ENCODE results near the gene PNPLA3.

PNPLA3 gene, protein sequence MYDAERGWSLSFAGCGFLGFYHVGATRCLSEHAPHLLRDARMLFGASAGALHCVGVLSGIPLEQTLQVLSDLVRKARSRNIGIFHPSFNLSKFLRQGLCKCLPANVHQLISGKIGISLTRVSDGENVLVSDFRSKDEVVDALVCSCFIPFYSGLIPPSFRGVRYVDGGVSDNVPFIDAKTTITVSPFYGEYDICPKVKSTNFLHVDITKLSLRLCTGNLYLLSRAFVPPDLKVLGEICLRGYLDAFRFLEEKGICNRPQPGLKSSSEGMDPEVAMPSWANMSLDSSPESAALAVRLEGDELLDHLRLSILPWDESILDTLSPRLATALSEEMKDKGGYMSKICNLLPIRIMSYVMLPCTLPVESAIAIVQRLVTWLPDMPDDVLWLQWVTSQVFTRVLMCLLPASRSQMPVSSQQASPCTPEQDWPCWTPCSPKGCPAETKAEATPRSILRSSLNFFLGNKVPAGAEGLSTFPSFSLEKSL

DNA sequence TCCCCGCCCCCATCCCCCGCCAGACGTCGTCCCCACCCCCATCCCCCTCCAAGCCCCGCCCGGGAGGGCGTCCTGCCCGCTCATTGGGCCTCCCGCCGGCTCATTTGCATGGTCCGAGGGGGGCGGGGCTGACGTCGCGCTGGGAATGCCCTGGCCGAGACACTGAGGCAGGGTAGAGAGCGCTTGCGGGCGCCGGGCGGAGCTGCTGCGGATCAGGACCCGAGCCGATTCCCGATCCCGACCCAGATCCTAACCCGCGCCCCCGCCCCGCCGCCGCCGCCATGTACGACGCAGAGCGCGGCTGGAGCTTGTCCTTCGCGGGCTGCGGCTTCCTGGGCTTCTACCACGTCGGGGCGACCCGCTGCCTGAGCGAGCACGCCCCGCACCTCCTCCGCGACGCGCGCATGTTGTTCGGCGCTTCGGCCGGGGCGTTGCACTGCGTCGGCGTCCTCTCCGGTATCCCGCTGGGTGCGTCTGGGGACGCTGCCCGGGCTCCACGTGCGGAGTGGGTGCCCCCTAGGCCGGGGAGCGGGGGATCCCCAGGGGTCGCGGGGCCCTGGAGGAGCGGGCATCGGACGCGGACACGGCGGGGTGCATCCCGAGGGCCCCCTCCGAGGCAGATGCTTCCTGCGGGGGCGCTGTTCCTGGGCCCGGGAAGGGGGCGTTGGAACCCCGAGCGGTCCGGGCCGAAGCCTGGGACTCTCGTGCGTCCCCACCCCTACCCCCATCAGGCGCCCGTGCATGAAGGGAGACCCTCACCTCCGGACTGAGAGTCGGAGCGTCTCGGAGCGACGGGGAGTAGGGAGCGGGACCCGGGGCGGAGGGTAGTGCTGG is at the start of gene PNPLA3:
TSS of gene PNPLA3 (plus strand) at position 175 of the 834 bp plus-strand sequence. CDS start at position 282, 107 bp downstream.
- peak; percentile 75 for DNase-seq (ENCODE audit: low read depth)
- TF ChIP-seq, protein P1, sequence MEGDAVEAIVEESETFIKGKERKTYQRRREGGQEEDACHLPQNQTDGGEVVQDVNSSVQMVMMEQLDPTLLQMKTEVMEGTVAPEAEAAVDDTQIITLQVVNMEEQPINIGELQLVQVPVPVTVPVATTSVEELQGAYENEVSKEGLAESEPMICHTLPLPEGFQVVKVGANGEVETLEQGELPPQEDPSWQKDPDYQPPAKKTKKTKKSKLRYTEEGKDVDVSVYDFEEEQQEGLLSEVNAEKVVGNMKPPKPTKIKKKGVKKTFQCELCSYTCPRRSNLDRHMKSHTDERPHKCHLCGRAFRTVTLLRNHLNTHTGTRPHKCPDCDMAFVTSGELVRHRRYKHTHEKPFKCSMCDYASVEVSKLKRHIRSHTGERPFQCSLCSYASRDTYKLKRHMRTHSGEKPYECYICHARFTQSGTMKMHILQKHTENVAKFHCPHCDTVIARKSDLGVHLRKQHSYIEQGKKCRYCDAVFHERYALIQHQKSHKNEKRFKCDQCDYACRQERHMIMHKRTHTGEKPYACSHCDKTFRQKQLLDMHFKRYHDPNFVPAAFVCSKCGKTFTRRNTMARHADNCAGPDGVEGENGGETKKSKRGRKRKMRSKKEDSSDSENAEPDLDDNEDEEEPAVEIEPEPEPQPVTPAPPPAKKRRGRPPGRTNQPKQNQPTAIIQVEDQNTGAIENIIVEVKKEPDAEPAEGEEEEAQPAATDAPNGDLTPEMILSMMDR (conservative IDR thresholded peaks at IDR 0.05; ENCODE audit: control insufficient read depth, insufficient read depth, low read depth, low read length), result no peak
- peak within 1 kb of the TSS; percentile 63 for H3K4me3 ChIP-seq (ENCODE audit: control insufficient read depth, low read depth, low read length)

DNA sequence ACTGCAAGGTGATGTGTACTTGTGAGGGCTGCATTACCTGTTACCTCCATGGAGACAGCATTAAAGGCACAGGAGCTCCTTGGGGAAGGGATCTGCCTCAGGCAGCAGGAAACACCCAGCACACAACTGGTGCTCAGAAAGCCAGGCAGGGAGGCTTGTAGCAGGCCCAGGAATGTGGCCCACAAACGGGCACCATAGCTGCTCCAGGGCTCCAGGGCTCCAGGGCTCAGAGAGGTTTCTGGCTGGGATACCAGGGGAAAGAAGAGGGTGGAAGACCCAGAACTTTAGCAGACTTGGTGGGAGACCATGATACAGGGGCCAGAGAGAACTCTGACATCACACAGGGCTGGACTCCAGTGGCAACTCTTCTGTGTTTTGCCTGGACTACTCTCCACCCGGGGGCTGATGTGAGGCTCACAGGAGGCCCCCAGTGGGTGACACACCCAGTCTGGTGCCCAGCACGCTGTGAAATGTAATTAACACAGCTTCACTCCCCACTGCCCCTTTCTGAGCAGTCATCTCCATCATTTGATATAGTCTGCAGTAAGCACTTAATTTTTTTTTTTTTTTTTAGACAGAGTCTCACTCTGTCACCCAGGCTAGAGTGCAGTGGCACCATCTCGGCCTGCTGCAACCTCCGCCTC is 46.6 kb upstream of the PNPLA3 start:
- DNase-seq (ENCODE audit: low read depth), result no peak

DNA sequence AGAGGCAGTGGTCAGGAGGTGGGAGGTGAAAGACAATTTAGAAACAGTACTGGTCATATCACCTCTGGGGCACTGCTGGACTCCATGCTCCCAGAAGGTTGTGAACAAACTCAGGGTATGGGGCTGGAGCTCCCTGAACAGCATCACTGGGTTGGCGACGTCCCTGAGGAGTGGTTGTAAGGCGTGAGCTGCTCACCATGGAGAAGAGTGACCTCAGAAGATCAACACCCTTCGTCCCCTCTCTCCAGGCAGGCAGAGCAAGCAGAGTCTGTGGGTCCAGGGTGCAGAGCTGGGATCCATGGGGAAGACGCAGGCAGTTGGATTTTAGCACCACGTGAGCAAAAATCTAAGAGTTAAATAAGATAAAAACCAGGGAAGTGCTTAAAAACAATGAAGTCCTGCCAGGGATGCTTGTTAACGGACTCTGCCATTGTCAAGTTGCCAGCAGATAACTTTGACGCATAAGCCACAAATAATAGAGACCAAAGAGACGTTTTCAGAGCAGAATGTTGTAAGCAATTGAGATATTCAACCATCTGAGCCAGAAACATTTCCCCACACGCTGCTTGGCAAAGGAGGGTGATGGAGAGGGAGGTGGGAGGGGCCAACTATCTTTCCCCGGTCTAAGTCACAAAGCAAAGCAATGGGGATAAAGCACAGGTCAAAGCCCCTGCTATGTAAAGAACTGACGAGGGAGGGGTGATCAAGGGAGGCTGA is 45.4 kb upstream of the PNPLA3 start:
- TF ChIP-seq, protein P1 (conservative IDR thresholded peaks at IDR 0.05; ENCODE audit: control insufficient read depth, insufficient read depth, low read depth, low read length), result no peak
- DNase-seq (ENCODE audit: low read depth), result peak; percentile 44
- H3K4me3 ChIP-seq (ENCODE audit: control insufficient read depth, low read depth, low read length), result no peak overlapping the region

More for the DNA sequence above, 46.6 kb upstream of the PNPLA3 start:
- TF ChIP-seq, protein P1 (conservative IDR thresholded peaks at IDR 0.05; ENCODE audit: control insufficient read depth, insufficient read depth, low read depth, low read length), result no peak
- H3K4me3 ChIP-seq (ENCODE audit: control insufficient read depth, low read depth, low read length), result no peak overlapping the region

DNA sequence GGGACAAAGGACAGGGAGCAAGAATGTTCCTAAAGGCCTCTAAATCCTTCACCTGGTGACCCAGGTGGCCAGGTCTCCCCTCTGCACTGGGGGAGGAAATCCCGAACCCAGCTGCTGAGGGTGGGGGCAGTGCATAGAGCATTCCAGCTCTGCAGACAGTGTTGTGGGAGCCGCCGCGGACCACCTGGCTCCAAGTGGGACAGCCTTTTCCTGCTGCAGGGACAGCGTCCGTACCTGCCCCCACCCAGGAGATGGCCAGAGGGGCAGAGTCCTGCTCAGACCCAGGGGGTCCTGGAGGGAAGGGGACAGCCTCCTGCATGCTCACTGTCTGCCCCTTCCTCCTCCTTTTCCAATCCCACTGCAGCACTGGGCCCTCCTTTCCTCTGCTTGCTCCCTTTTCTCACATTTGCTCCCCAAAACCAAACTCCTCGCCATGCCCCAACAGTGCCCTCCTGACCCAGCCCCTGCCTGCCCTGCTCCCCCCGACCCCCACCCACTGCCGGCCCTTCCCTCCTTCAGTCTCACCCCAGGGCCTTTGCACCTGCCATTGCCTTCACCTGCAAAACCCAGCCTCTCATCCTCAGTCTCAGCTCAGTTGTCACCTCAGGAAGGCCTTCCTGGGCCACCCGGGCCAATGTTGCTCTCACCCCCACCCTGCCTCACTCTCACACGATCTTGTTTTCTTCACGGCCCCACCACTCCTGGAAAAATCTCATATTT is 44.6 kb upstream of the PNPLA3 start:
- TF ChIP-seq, protein P1 (conservative IDR thresholded peaks at IDR 0.05; ENCODE audit: control insufficient read depth, insufficient read depth, low read depth, low read length), result no peak
- no peak for DNase-seq (ENCODE audit: low read depth)
- H3K4me3 ChIP-seq (ENCODE audit: control insufficient read depth, low read depth, low read length), result no peak overlapping the region

DNA sequence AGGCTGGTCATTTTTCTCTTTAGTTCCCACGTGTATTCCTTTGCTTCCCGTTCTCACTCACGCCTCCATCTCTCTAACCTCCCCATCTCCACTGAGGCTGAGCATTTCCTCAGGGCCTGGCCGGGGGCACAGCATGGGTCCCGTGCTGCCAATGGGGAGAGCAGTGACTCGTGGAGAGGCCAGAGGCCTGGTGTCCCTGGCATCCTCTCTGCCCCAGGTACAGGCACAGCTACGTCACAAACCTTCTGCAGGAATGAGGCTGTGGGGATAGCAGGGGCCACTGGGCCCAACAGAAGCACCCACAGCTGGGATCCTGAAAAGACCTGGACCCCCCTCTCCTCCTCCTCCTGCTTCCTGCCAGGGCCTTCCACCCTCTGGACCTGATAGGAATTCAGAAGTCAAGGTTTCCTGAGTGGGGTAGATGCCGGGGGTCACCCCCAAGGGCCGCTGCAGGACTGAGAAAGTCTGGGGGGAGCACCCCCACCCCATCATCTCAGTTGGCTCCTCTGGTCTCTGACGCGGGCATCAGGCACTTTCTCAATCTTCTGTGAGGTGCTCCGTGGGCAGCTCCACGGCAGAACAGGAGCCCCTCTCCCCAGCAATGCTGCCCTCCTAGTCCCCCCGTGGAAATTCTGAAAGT is 43.6 kb upstream of the PNPLA3 start:
- TF ChIP-seq, protein P1 (conservative IDR thresholded peaks at IDR 0.05; ENCODE audit: control insufficient read depth, insufficient read depth, low read depth, low read length), result no peak
- no peak overlapping the region for H3K4me3 ChIP-seq (ENCODE audit: control insufficient read depth, low read depth, low read length)
- no peak for DNase-seq (ENCODE audit: low read depth)
